GM12872 (cell line): ENCODE measurements around the gene FZD10.

Experiments
- TF ChIP-seq, protein P1 (sequence below): IDR thresholded peaks from 3 replicates; pipeline ENCODE4 v1.5.1; 2011; ENCODE audit warnings: low read depth, mild to moderate bottlenecking, low read length, moderate library complexity; ENCODE audit not compliant: insufficient read depth

The FZD10 gene, protein sequence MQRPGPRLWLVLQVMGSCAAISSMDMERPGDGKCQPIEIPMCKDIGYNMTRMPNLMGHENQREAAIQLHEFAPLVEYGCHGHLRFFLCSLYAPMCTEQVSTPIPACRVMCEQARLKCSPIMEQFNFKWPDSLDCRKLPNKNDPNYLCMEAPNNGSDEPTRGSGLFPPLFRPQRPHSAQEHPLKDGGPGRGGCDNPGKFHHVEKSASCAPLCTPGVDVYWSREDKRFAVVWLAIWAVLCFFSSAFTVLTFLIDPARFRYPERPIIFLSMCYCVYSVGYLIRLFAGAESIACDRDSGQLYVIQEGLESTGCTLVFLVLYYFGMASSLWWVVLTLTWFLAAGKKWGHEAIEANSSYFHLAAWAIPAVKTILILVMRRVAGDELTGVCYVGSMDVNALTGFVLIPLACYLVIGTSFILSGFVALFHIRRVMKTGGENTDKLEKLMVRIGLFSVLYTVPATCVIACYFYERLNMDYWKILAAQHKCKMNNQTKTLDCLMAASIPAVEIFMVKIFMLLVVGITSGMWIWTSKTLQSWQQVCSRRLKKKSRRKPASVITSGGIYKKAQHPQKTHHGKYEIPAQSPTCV

DNA sequence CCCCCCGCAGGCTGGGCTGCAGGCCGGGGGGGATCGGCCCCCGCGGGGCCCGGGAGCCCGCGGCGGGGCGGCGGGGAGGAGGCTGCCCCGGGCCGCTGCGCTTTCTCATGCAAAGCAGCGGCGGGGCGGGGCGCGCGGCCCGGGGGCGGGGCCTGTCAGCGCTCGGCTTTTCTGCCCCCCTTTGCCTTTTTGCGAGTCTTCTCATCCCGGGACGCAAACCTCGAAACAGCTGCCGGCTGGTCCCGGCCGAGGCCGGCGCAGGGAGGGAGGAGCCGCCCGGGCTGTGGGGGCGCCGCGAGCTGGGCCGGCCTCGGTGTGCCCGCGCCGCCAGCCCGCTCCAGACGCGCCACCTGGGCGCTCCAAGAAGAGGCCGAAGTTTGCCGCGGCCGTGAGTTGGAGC is at the start of gene FZD10:
Gene FZD10, plus strand, starts transcription at position 198 of the 400 bp plus-strand sequence. CDS start 479 bp downstream, outside the sequence.
- TF ChIP-seq, protein P1, sequence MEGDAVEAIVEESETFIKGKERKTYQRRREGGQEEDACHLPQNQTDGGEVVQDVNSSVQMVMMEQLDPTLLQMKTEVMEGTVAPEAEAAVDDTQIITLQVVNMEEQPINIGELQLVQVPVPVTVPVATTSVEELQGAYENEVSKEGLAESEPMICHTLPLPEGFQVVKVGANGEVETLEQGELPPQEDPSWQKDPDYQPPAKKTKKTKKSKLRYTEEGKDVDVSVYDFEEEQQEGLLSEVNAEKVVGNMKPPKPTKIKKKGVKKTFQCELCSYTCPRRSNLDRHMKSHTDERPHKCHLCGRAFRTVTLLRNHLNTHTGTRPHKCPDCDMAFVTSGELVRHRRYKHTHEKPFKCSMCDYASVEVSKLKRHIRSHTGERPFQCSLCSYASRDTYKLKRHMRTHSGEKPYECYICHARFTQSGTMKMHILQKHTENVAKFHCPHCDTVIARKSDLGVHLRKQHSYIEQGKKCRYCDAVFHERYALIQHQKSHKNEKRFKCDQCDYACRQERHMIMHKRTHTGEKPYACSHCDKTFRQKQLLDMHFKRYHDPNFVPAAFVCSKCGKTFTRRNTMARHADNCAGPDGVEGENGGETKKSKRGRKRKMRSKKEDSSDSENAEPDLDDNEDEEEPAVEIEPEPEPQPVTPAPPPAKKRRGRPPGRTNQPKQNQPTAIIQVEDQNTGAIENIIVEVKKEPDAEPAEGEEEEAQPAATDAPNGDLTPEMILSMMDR, result no peak

DNA sequence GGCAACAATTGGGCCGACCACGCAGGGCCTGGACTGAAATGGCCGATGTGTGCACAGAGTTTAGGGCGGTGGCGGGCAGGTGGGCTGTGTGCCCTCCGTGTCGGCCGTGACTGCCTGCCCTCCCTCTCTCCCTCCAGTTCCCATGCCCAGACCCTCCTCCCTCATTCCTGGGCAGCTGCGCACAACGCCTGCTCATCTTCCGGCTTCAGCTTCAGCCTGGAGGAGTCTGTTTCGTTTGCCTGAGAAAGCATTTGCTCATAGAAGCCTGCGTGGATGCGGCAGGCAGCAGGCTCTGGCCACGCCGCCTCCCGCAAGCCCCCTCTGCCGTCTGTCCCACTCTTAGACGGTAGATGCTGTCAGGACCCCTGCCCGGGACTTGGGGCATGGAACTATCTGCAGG is 47.3 kb upstream of the FZD10 start:
- TF ChIP-seq, protein P1, result no peak

DNA sequence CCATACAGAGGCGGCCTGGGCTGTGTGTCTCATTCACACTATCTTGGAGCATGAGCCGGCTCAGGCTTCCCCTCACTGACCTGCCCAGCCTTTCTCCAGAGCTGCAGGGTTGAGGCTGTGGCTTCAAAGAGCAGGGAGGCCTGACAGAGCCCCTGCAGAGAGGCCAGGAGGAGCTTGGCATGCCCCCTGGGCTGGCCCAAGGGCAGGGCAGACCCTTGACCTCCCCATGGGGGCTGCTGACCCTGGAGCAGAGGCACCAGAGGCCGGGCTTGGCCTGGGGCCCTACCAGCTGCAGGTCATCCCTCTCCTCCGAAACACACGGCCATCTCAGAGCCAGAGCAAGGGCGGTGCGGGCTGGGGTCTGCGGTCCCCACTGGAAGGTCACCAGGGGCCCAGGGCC is 46.6 kb upstream of the FZD10 start:
- TF ChIP-seq, protein P1, result no peak

DNA sequence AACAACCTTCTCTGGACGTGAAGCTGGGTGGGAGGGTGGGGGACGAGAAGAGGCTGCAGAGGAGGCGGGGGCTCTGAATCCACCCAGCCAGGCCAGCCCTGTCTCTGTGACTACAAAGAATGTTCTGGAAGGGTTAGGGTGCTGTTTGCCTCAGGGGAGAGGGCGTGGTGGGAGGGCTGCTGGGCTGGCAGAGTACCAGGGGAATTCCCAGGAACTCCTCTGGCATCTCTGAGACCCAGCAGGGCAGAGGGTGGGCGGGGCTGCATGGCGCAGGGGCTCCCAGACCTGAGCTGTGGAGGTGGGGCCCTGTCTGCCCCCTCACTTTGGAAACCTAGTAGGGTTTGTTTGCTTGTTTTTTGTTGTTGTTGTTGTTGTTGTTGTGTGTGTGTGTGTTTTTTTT is 45.5 kb upstream of the FZD10 start:
- TF ChIP-seq, protein P1, result no peak

DNA sequence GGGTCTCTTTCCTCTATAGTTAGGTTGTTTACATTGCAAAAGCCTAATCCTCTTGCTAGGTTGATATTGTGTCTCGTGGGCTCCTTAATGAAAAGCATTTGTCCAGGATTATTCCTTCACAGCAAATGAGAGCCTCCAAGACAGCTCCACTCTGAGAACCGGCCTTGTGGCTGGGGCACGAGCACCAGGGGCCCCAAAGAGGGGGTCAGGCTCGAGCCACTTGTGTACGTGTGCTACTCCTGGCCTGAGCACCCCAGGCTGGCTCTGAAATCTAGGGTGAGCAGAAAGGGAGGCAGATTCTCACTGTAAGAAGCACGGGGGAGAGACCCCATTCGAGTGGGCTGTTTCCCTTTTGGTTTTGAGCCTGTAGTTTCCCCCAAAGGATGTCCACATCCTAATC is 45.0 kb upstream of the FZD10 start:
- TF ChIP-seq, protein P1, result no peak

DNA sequence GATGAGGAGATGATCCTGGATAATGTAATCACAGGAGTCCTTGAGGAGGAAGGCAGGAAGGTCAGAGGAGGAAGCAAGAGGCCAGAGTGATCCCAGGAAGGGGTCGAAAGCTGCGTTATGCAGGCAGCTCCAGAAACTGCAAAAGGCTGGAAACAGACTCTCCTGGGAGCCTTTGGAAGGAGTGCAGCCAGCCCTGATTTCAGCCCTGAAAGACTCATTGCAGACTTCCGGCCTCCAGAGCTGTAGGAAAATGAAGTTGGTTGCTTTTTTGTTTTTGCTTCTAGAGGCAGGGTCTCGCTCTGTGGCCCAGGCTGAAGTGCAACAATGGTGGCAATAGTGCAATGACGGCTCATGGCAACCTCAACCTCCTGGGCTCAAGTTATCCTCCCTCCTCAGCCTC is 44.6 kb upstream of the FZD10 start:
- TF ChIP-seq, protein P1, result no peak

DNA sequence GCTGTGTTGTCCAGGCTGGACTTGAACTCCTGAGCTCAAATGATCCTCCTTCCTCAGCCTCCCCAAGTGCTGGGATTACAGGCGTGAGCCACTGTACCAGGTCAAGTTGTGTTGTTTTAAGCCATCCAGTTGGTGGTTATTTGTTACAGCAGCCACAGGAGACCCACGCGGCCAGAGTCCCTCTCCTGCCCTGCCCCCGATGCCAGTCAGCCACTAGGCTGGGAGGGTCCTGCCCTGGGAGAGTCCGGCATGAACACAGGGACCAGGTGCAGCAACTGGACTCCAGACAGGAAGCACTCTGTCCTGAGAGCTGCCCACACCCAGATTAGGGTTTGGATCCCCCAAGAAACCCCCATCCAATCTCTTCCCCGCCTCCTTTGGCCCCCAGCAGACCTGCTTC is 44.1 kb upstream of the FZD10 start:
- TF ChIP-seq, protein P1, result no peak
